K562 (cell line): ENCODE measurements around the gene MITF. TPM values are rescaled to one million over a fixed set of nuclear protein-coding genes. Genes with fewer than 3 reads are reported as not detected.

Experiments used
- ATAC-seq: fragments of 200-7000 bp; cut with Tn5 transposase; 3 replicates; pipeline ENCODE4 v1.9.1; 2020; ENCODE audit warnings: moderate library complexity
- BruUV-seq: library from RNA; stranded (reverse); fragments of 400-500 nt; replicated peaks from 2 replicates; lab custom pipeline; 2021; lab: Mats Ljungman, UMichigan
- CTCF ChIA-PET: fragments of 300-600 bp; formaldehyde crosslinking; extraction: SDS; loops from one replicate; lab custom pipeline; 2021; ENCODE audit warnings: low intra/inter-chr PET ratio; lab: Yijun Ruan, JAX
- POLR2A ChIA-PET: fragments of 300-600, 350-650 bp; sonication (Branson Sonifier 250); formaldehyde crosslinking; extraction: SDS; loops from one replicate; lab custom pipeline; 2021; ENCODE audit warnings: antibody characterized with exemption, inconsistent platforms; lab: Yijun Ruan, JAX
- DNase-seq, 4 experiments: peaks; one replicate each; pipeline versions ENCODE4 v3.0.0 to v3.0.0-alpha.2; 2011 to 2018; ENCODE audit warnings: low spot score in 3 of 4, mixed read lengths in 3 of 4; ENCODE audit errors: extremely low read depth in 1 of 4
- FAIRE-seq: peaks from 2 replicates; lab custom pipeline; 2011; peaks lifted over from hg19 to GRCh38; lab: Jason Lieb, UNC
- H2AFZ ChIP-seq: 2 replicates; pipeline ENCODE4 v1.6.0; 2011; ENCODE audit warnings: low read depth, low read length, control low read depth, inconsistent platforms
- H3K27ac ChIP-seq: fragments of 200-600 bp; 3 replicates; pipeline ENCODE4 v1.8.0; 2011; ENCODE audit warnings: low read depth, mild to moderate bottlenecking, control low read depth, inconsistent platforms, low read length, moderate library complexity, mixed read lengths; ENCODE audit errors: extremely low read depth
- H3K27me3 ChIP-seq, 2 experiments: fragments of 300-600 bp in 1 of 2; 2 replicates in 1 of 2; 3 replicates in 1 of 2; pipeline versions ENCODE4 v1.6.0 to v1.8.0; 2011; ENCODE audit warnings: inconsistent platforms in 2 of 2, low read length in 2 of 2, mild to moderate bottlenecking in 1 of 2, mixed read lengths in 1 of 2, moderate library complexity in 1 of 2; ENCODE audit not compliant: control insufficient read depth in 2 of 2, insufficient read depth in 2 of 2
- H3K36me3 ChIP-seq: fragments of 300-600 bp; 3 replicates; pipeline ENCODE4 v1.8.0; 2011; ENCODE audit warnings: mild to moderate bottlenecking, low read length, inconsistent platforms; ENCODE audit not compliant: control insufficient read depth, insufficient read depth
- H3K4me1 ChIP-seq, 2 experiments: fragments of 200-600 bp in 1 of 2; replicated peaks in 1 of 2; 2 replicates in 1 of 2; 3 replicates in 1 of 2; pipeline versions ENCODE4 v1.5.1 to v1.8.0; 2011; ENCODE audit warnings: inconsistent platforms in 2 of 2, low read length in 2 of 2, mild to moderate bottlenecking in 1 of 2, mixed read lengths in 1 of 2, moderate library complexity in 1 of 2; ENCODE audit not compliant: control insufficient read depth in 2 of 2, insufficient read depth in 2 of 2
- H3K4me2 ChIP-seq: 2 replicates; pipeline ENCODE4 v1.6.1; 2011; ENCODE audit warnings: low read length, control low read depth, inconsistent platforms, mixed read lengths; ENCODE audit not compliant: insufficient read depth
- H3K4me3 ChIP-seq: fragments of 200-600 bp; sonication (generic), shearing (Covaris generic); 2 replicates; pipeline ENCODE4 v1.5.1; 2016; ENCODE audit warnings: control low read depth, inconsistent platforms
- H3K79me2 ChIP-seq: fragments of 200-600 bp; 3 replicates; pipeline ENCODE4 v1.8.0; 2011; ENCODE audit warnings: low read length, inconsistent platforms; ENCODE audit not compliant: control insufficient read depth, insufficient read depth
- H3K9ac ChIP-seq, 2 experiments: 2 replicates each; pipeline versions ENCODE4 v1.6.0 to v1.6.1; 2011; ENCODE audit warnings: low read depth in 2 of 2, low read length in 2 of 2, control low read depth in 1 of 2, inconsistent platforms in 1 of 2, mild to moderate bottlenecking in 1 of 2, mixed read lengths in 1 of 2; ENCODE audit not compliant: insufficient read depth in 1 of 2
- H3K9me1 ChIP-seq: one replicate; pipeline ENCODE4 v1.6.0; 2011; ENCODE audit warnings: inconsistent platforms, mild to moderate bottlenecking, low read length, moderate library complexity; ENCODE audit not compliant: control insufficient read depth, insufficient read depth
- H3K9me3 ChIP-seq: replicated peaks from 2 replicates; pipeline ENCODE4 v1.5.1; 2011; ENCODE audit warnings: low read depth, low read length, inconsistent platforms; ENCODE audit not compliant: control insufficient read depth, insufficient read depth
- H4K20me1 ChIP-seq: replicated peaks from 2 replicates; pipeline ENCODE4 v1.6.1; 2011; ENCODE audit warnings: low read length, inconsistent platforms, mixed read lengths; ENCODE audit not compliant: control insufficient read depth, insufficient read depth
- CEBPB ChIP-seq: fragments of 450-650 bp; IDR thresholded peaks from 2 replicates; pipeline ENCODE4 v1.6.1; 2016; ENCODE audit warnings: missing genetic modification characterization, missing compliant biosample characterization
- CEBPG ChIP-seq, 3 experiments: fragments of 200-800 bp in 1 of 3; sonication (Bioruptor generic) in 1 of 3; sonication (generic) in 1 of 3; formaldehyde crosslinking in 1 of 3; IDR thresholded peaks in 2 of 3; conservative IDR thresholded peaks in 1 of 3; 2 replicates each; pipeline versions ENCODE4 v1.6.1 to v1.8.0; 2016 to 2022; ENCODE audit warnings: missing compliant biosample characterization in 2 of 3, missing genetic modification characterization in 2 of 3, mild to moderate bottlenecking in 1 of 3, missing genetic modification reagents in 1 of 3
- FOXA3 ChIP-seq, 2 experiments: fragments of 450-650 bp in 1 of 2; sonication (generic) in 1 of 2; formaldehyde crosslinking; IDR thresholded peaks in 1 of 2; conservative IDR thresholded peaks in 1 of 2; 2 replicates each; pipeline versions ENCODE4 v1.4.0 to v1.8.0; 2020 to 2022; ENCODE audit warnings: mild to moderate bottlenecking in 2 of 2, missing genetic modification reagents in 1 of 2
- ZNF146 ChIP-seq: IDR thresholded peaks from one replicate; pipeline ENCODE4 v1.6.1; 2018; ENCODE audit warnings: missing compliant biosample characterization; ENCODE audit not compliant: unreplicated experiment
- WGBS: fragments of 100-300 bp; shearing (Covaris generic); methylation state at CpG from one replicate; pipeline ENCODE4 v1.1.6; 2016; ENCODE audit warnings: low coverage, mixed read lengths; ENCODE audit not compliant: insufficient coverage; ENCODE audit errors: missing lambda C conversion rate; 5-methylcytosine and 5-hydroxymethylcytosine counted together
- in situ Hi-C: fragments of 300-500 bp; cut with MboI; formaldehyde crosslinking; loops from 4 replicates; pipeline ENCODE4 v1.15.0; 2018; ENCODE audit warnings: inconsistent platforms, mixed read lengths
- intact Hi-C: fragments of 100-400 bp; cut with micrococcal nuclease; formaldehyde crosslinking; loops from 2 replicates; pipeline ENCODE4 v1.14.2; 2022
- polyA plus RNA-seq, 8 experiments: library from polyadenylated mRNA; depleted of rRNA in 4 of 8; stranded (reverse) in 5 of 8; unstranded in 3 of 8; fragments of >200 nt; fragmentation: Nextera tagmentation in 2 of 8; fragmentation: Illumina TruSeq in 1 of 8; extraction: Ambion mirVana in 2 of 8; extraction: Trizol in 1 of 8; gene quantifications; 2 replicates each; pipeline versions ENCODE4 v1.2.1 to v1.2.3, GENCODE V29; 2011 to 2014; ENCODE audit warnings: inconsistent platforms in 1 of 8, missing spikeins in 1 of 8
- total RNA-seq, 7 experiments: library from RNA; depleted of rRNA in 6 of 7; stranded (reverse); fragments of >200 nt in 6 of 7; fragmentation: Illumina TruSeq in 2 of 7; extraction: Trizol in 2 of 7; gene quantifications; 2 replicates each; pipeline versions ENCODE4 v1.2.1 to v1.2.3, GENCODE V29; 2011 to 2021; ENCODE audit warnings: low replicate concordance in 1 of 7
- TF ChIP-seq, protein P1 (sequence below): fragments of 450-650 bp; IDR thresholded peaks from 2 replicates; pipeline ENCODE4 v1.6.1; 2016; ENCODE audit warnings: low read depth, mild to moderate bottlenecking, moderate library complexity

Gene MITF
- total and polyA plus RNA-seq, 9 of the 15 experiments (the other 6 are each of a cell fraction or from before 2014, with no cell fraction given): 5.6 to 14.9 (median 11.1) TPM

DNA sequence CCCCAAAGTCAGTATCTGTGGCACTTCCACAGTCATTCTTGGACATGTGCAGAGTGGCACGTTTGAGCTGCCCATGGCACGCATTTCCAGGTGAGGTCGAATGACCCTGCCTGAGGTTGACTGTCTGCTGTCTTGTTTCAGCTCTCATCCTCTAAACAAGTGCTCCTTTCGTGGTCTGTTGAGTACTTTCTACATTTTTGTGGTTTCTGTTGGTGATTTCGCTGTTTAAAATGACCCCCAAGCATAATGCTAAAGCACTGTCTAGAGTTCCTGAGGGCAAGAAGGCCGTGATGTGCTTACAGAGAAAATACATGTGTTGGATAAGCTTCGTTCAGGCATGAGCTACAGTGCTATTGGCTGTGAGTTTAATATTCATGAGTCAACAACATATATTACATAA is 220.3 kb downstream of the MITF start (continued):
- TF ChIP-seq FOXA3 (CRISPR knock-in tag; conservative IDR thresholded peaks at IDR 0.05 in 1 of 2, IDR thresholded peaks at IDR 0.05 in 1 of 2): no peak

DNA sequence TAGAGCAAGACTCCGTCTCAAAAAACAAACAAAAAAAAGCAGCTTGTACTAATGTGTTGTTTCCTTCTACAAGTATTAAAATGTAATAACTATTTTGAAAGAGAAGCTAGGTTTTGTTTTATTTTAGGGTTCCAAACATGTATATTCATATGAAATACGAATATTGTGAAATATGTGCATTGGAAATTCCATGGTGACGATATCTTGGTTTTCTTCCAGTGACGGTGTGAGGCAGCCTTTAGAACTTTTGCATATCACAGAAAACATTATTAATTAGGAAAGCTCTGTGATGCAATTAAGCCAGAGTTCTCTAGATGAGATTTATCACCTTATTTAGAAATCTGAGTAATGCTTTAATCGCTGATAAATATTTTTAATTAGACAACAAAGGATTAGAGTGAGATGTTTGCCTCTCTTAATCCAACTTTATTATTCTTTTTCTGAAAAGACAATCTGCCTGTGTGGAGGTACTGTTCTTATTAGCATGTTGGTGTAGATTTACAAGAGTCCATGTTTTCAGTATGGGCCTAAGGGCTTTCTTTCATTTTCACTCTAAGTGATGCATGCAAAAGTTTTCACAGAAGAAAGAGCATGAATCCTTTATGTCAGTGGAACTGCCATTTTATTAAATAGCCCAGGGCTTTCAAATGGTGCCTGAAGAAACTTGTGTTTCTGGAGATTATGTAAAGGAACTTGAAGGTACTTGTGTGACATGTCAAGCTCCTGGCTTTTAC is 222.6 kb downstream of the MITF start:
- no TSS peak for BruUV-seq
- no peaks in the 10 kb centered on the region for H3K79me2 ChIP-seq
- peaks cover 28% of the 10 kb centered on the region; the same call in 2 of the 3 replicates for H3K36me3 ChIP-seq
- FAIRE-seq: no peak
- CTCF ChIA-PET: no interaction called here
- intact Hi-C loops: no loop called here
- DNase-seq: no peak
- no peaks in the 10 kb centered on the region for H3K27me3 ChIP-seq
- no peak overlapping the region for H3K4me3 ChIP-seq
- POLR2A ChIA-PET: no interaction called here
- H3K4me2 ChIP-seq: no peak overlapping the region
- peaks cover 5% of the 10 kb centered on the region for H3K9me1 ChIP-seq
- WGBS: 87% methylated on average over 5 of the region's 5 CpGs
- no peaks in the 10 kb centered on the region for H4K20me1 ChIP-seq
- ATAC-seq: no peak
- no peaks in the 10 kb centered on the region for H3K9me3 ChIP-seq
- in situ Hi-C loops: no loop called here
- H3K4me1 ChIP-seq: no peaks in the 10 kb centered on the region
- no peak overlapping the region for H2AFZ ChIP-seq
- no peak overlapping the region for H3K27ac ChIP-seq
- TF ChIP-seq CEBPG (CRISPR knock-in tag; IDR thresholded peaks at IDR 0.05) (no peak), CEBPG (tag; conservative IDR thresholded peaks at IDR 0.05 in 1 of 2, IDR thresholded peaks at IDR 0.05 in 1 of 2) (0 out of 4 replicates have a peak, but pooled peaks of 1 of the 2 experiments have one; percentile 8), ZNF146 (CRISPR knock-in tag) (no peak), CEBPB (tag) (0 out of 2 replicates have a peak, but pooled peaks have one; percentile 18)
- TF ChIP-seq, protein P1, sequence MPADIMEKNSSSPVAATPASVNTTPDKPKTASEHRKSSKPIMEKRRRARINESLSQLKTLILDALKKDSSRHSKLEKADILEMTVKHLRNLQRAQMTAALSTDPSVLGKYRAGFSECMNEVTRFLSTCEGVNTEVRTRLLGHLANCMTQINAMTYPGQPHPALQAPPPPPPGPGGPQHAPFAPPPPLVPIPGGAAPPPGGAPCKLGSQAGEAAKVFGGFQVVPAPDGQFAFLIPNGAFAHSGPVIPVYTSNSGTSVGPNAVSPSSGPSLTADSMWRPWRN: no peak
- H3K9ac ChIP-seq: no peak overlapping the region
